A549 (cell line): ENCODE results near the gene CDH6. TPM values are rescaled to one million over a fixed set of nuclear protein-coding genes. Genes with fewer than 3 reads are reported as not detected.
A peak's percentile ranks its signal among the peaks of the same experiment; 100 is the strongest.

Experiments
- ATAC-seq, 2 experiments: fragments of 200-7000 bp in 1 of 2; fragments of >200 bp in 1 of 2; cut with Nextera tagmentation in 1 of 2; cut with Tn5 transposase in 1 of 2; 3 replicates each; pipeline versions ENCODE4 v1.8.0 to v1.9.1; 2018 to 2020; ENCODE audit warnings: mild to moderate bottlenecking in 1 of 2, moderate library complexity in 1 of 2
- CTCF ChIA-PET: fragments of 300-600 bp; sonication (Branson Sonifier 250); formaldehyde crosslinking; extraction: SDS; loops from one replicate; lab custom pipeline; 2021; ENCODE audit warnings: antibody characterized with exemption, inconsistent platforms; lab: Yijun Ruan, JAX
- POLR2A ChIA-PET: fragments of 350-600 bp; formaldehyde crosslinking; extraction: SDS; loops from one replicate; lab custom pipeline; 2021; ENCODE audit warnings: antibody characterized with exemption, inconsistent platforms; lab: Yijun Ruan, JAX
- DNase-seq, 2 experiments: peaks; one replicate each; pipeline versions ENCODE4 v3.0.0 to v3.0.0-alpha.2; 2011 to 2016; ENCODE audit warnings: low read depth in 1 of 2, low spot score in 1 of 2
- FAIRE-seq: peaks from 2 replicates; lab custom pipeline; 2011; peaks lifted over from hg19 to GRCh38; lab: Jason Lieb, UNC
- H3K27ac ChIP-seq, 2 experiments: fragments of >200 bp; sonication (Bioruptor Twin); formaldehyde crosslinking; 3 replicates each; pipeline ENCODE4 v1.5.1; 2016 to 2017
- H3K4me1 ChIP-seq: fragments of >200 bp; sonication (Bioruptor Twin); formaldehyde crosslinking; 3 replicates; pipeline ENCODE4 v1.6.1; 2016
- H3K4me2 ChIP-seq: fragments of >200 bp; sonication (Bioruptor Twin); formaldehyde crosslinking; 3 replicates; pipeline ENCODE4 v1.6.1; 2016
- H3K4me3 ChIP-seq: fragments of >200 bp; sonication (Bioruptor Twin); formaldehyde crosslinking; 3 replicates; pipeline ENCODE4 v1.5.1; 2016
- H3K9me3 ChIP-seq: fragments of >200 bp; sonication (Bioruptor Twin); formaldehyde crosslinking; 3 replicates; pipeline ENCODE4 v1.6.1; 2016
- CBX2 ChIP-seq: fragments of 200-600 bp; sonication (generic); IDR thresholded peaks from 2 replicates; pipeline ENCODE4 v1.6.1; 2016; ENCODE audit warnings: low read depth, mild to moderate bottlenecking, borderline replicate concordance
- CBX8 ChIP-seq: fragments of 200-600 bp; sonication (generic); IDR thresholded peaks from 2 replicates; pipeline ENCODE4 v1.6.1; 2016
- EHF ChIP-seq: fragments of 250-450 bp; sonication (Bioruptor Pico); IDR thresholded peaks from 2 replicates; pipeline ENCODE4 v1.5.0; 2020; ENCODE audit warnings: mild to moderate bottlenecking
- EP300 ChIP-seq, 2 experiments: fragments of >200 bp; sonication (Bioruptor Twin); formaldehyde crosslinking; IDR thresholded peaks; 2 replicates in 1 of 2; 3 replicates in 1 of 2; pipeline ENCODE4 v1.6.1; 2016 to 2017
- ESRRA ChIP-seq: fragments of 150-350 bp; IDR thresholded peaks from 2 replicates; pipeline ENCODE4 v1.6.1; 2014; ENCODE audit warnings: mild to moderate bottlenecking, low read length, borderline replicate concordance
- HOXA7 ChIP-seq: fragments of 250-450 bp; sonication (Bioruptor Pico); IDR thresholded peaks from 2 replicates; pipeline ENCODE4 v1.5.0; 2020; ENCODE audit warnings: mild to moderate bottlenecking, moderate library complexity
- HOXB5 ChIP-seq: fragments of 250-450 bp; sonication (Bioruptor Pico); IDR thresholded peaks from 2 replicates; pipeline ENCODE4 v1.5.0; 2020; ENCODE audit warnings: mild to moderate bottlenecking, moderate library complexity
- MAFK ChIP-seq: fragments of 450-650 bp; IDR thresholded peaks from 2 replicates; pipeline ENCODE4 v1.6.1; 2014; ENCODE audit not compliant: partially characterized antibody
- MAZ ChIP-seq: fragments of 150-350 bp; IDR thresholded peaks from 2 replicates; pipeline ENCODE4 v1.6.1; 2014; ENCODE audit warnings: antibody characterized with exemption, low read depth, low read length, borderline replicate concordance
- PHF8 ChIP-seq: fragments of 200-600 bp; sonication (generic); IDR thresholded peaks from 2 replicates; pipeline ENCODE4 v1.6.1; 2016; ENCODE audit warnings: low read depth, mild to moderate bottlenecking, antibody characterized with exemption, moderate library complexity, borderline replicate concordance
- SMC3 ChIP-seq: fragments of >200 bp; sonication (Bioruptor Twin); formaldehyde crosslinking; IDR thresholded peaks from 3 replicates; pipeline ENCODE4 v1.6.1; 2018; ENCODE audit warnings: inconsistent platforms
- TP53 ChIP-seq: fragments of 250-450 bp; sonication (Bioruptor Pico); IDR thresholded peaks from 2 replicates; pipeline ENCODE4 v1.5.0; 2021; ENCODE audit warnings: mild to moderate bottlenecking, moderate library complexity
- ZC3H11A ChIP-seq: fragments of 450-650 bp; IDR thresholded peaks from 2 replicates; pipeline ENCODE4 v1.6.1; 2014; ENCODE audit warnings: antibody characterized with exemption, mild to moderate bottlenecking
- WGBS: methylation state at CpG from one replicate; pipeline ENCODE4 v1.1.6; 2017; ENCODE audit errors: missing lambda C conversion rate; 5-methylcytosine and 5-hydroxymethylcytosine counted together
- polyA plus RNA-seq, 4 experiments: library from polyadenylated mRNA; depleted of rRNA in 3 of 4; stranded (reverse); fragments of >200 nt; fragmentation: RNase III in 1 of 4; extraction: RNeasy Plus Mini Kit Qiagen cat#74134 plus additional on column Dnase treatment in 1 of 4; gene quantifications; 2 replicates in 3 of 4; 3 replicates in 1 of 4; pipeline ENCODE4 v1.2.3, GENCODE V29; 2011 to 2017
- TF ChIP-seq, protein P1 (sequence below): fragments of >200 bp; sonication (Bioruptor Twin); formaldehyde crosslinking; IDR thresholded peaks from 3 replicates; pipeline ENCODE4 v1.5.1; 2016
- TF ChIP-seq, protein P2 (sequence below): fragments of 450-650 bp; IDR thresholded peaks from 2 replicates; pipeline ENCODE4 v1.6.1; 2014; ENCODE audit warnings: antibody characterized with exemption
- TF ChIP-seq, protein P3 (sequence below): fragments of 150-350 bp; IDR thresholded peaks from 2 replicates; pipeline ENCODE4 v1.6.1; 2014; ENCODE audit warnings: low read depth, mild to moderate bottlenecking, low read length
- TF ChIP-seq, protein P4 (sequence below): IDR thresholded peaks from 2 replicates; pipeline ENCODE4 v1.6.1; 2012
- TF ChIP-seq, protein P5 (sequence below): IDR thresholded peaks from 2 replicates; pipeline ENCODE4 v1.6.1; 2012; ENCODE audit warnings: low read depth, borderline replicate concordance

Gene CDH6
- polyA plus RNA-seq, 2 of the 4 experiments (the other 2 are of a cell fraction), result 0.25 to 0.61 TPM

DNA sequence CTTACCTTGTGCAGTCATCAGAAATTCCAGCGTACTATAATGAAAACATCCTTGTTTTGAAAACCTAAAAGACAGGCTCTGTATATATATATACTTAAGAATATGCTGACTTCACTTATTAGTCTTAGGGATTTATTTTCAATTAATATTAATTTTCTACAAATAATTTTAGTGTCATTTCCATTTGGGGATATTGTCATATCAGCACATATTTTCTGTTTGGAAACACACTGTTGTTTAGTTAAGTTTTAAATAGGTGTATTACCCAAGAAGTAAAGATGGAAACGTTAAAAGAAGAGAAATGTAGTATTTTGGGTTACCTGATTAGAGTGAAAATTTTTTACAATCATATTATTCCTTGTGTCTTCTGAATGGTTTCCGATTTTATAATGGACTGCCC, 131.4 kb downstream of the CDH6 start:
- ATAC-seq (no peak), DNase-seq (no peak), FAIRE-seq (no peak)
- no peak overlapping the region for H3K27ac ChIP-seq
- no peaks in the 10 kb centered on the region for H3K9me3 ChIP-seq
- CTCF ChIA-PET, result no interaction called here
- POLR2A ChIA-PET, result no interaction called here
- H3K4me1 ChIP-seq, result no peaks in the 10 kb centered on the region
- no peak overlapping the region for H3K4me3 ChIP-seq
- 27% methylated on average over 3 of the region's 3 CpGs for WGBS
- no peak overlapping the region for H3K4me2 ChIP-seq
- no peak for TF ChIP-seq HOXA7 (CRISPR knock-in tag)
- TF ChIP-seq, protein P1, sequence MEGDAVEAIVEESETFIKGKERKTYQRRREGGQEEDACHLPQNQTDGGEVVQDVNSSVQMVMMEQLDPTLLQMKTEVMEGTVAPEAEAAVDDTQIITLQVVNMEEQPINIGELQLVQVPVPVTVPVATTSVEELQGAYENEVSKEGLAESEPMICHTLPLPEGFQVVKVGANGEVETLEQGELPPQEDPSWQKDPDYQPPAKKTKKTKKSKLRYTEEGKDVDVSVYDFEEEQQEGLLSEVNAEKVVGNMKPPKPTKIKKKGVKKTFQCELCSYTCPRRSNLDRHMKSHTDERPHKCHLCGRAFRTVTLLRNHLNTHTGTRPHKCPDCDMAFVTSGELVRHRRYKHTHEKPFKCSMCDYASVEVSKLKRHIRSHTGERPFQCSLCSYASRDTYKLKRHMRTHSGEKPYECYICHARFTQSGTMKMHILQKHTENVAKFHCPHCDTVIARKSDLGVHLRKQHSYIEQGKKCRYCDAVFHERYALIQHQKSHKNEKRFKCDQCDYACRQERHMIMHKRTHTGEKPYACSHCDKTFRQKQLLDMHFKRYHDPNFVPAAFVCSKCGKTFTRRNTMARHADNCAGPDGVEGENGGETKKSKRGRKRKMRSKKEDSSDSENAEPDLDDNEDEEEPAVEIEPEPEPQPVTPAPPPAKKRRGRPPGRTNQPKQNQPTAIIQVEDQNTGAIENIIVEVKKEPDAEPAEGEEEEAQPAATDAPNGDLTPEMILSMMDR, result no peak
- TF ChIP-seq MAFK, result peak; percentile 81
- TF ChIP-seq MAZ, result no peak
- TF ChIP-seq CBX8, result no peak
- TF ChIP-seq ESRRA, result no peak

DNA sequence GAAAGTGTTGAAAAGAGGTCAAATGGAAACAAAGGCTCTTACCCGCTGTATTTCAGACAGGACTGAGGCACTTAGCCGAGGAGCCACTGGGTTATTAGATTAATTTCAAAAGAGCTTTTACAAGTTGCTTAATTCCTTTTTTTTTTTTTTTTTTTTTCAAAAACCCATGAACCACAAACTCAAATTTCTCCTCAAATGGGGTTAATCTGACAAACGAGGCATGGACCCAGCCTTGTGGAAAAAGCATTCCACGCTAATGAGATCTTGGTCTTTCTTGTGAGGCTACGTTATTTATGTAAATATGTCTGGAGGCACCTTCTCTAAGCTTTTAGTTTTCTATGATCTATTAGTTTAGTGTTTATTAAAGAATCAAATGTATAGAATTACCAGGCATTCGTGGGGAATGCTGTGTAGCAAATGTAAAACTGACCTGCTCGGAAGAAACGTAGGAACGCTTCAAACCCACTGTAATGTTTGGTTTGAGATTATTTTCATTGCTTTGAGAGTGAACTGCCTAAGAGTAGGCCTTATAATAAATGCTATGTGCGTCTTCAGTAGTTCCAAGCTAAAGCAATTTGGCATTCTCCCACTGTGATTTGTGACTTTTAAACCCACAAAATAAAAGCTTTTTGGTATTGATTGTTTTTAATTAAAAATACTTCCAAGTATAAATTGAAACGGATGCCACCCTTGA, 134.7 kb downstream of the CDH6 start:
- H3K27ac ChIP-seq, result no peak overlapping the region
- H3K4me2 ChIP-seq, result no peak overlapping the region
- 59% methylated on average over 11 of the region's 11 CpGs for WGBS
- FAIRE-seq (no peak), ATAC-seq (no peak)
- no peaks in the 10 kb centered on the region for H3K4me1 ChIP-seq
- no peak overlapping the region for H3K4me3 ChIP-seq
- POLR2A ChIA-PET, result no interaction called here
- no peak for TF ChIP-seq EP300 (IDR thresholded peaks at IDR 0.05)
- TF ChIP-seq, protein P2, sequence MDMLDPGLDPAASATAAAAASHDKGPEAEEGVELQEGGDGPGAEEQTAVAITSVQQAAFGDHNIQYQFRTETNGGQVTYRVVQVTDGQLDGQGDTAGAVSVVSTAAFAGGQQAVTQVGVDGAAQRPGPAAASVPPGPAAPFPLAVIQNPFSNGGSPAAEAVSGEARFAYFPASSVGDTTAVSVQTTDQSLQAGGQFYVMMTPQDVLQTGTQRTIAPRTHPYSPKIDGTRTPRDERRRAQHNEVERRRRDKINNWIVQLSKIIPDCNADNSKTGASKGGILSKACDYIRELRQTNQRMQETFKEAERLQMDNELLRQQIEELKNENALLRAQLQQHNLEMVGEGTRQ, result no peak
- TF ChIP-seq, protein P3, sequence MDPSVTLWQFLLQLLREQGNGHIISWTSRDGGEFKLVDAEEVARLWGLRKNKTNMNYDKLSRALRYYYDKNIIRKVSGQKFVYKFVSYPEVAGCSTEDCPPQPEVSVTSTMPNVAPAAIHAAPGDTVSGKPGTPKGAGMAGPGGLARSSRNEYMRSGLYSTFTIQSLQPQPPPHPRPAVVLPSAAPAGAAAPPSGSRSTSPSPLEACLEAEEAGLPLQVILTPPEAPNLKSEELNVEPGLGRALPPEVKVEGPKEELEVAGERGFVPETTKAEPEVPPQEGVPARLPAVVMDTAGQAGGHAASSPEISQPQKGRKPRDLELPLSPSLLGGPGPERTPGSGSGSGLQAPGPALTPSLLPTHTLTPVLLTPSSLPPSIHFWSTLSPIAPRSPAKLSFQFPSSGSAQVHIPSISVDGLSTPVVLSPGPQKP, result no peak
- no peak for TF ChIP-seq TP53 (CRISPR knock-in tag)
- TF ChIP-seq, protein P4, sequence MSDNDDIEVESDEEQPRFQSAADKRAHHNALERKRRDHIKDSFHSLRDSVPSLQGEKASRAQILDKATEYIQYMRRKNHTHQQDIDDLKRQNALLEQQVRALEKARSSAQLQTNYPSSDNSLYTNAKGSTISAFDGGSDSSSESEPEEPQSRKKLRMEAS, result no peak
- TF ChIP-seq ZC3H11A, result no peak
- no peak for TF ChIP-seq CBX2
- TF ChIP-seq, protein P5, sequence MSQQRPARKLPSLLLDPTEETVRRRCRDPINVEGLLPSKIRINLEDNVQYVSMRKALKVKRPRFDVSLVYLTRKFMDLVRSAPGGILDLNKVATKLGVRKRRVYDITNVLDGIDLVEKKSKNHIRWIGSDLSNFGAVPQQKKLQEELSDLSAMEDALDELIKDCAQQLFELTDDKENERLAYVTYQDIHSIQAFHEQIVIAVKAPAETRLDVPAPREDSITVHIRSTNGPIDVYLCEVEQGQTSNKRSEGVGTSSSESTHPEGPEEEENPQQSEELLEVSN, result no peak
- no peak for TF ChIP-seq EHF (CRISPR knock-in tag)
- TF ChIP-seq, protein P1, result no peak
- no peak for TF ChIP-seq HOXB5
- TF ChIP-seq MAZ, result no peak
- TF ChIP-seq SMC3, result no peak
- no peak for TF ChIP-seq CBX8
- no peak for TF ChIP-seq PHF8
- no peak for TF ChIP-seq HOXA7 (CRISPR knock-in tag)
- TF ChIP-seq, all 56 proteins: peak for 0
- DNase-seq, result no peak
- H3K9me3 ChIP-seq, result no peaks in the 10 kb centered on the region
- CTCF ChIA-PET, result interaction anchor here (0.7 to 1.0 kb wide), 2 partner anchors 11 to 1137 kb away, joined by 3 to 5 read pairs; no protein-coding TSS in a partner anchor
